PC-9 (cell line): ENCODE measurements around the gene LILRB4.
"Not testable (repeated sequence)": the region's sequence is repeated elsewhere in the genome, so short reads cannot be mapped to it uniquely, and the experiment has no call there.

Source experiments
- EZH2 ChIP-seq: fragments of 200-600 bp; sonication (generic); IDR thresholded peaks from 2 replicates; pipeline ENCODE4 v1.8.0; 2017; ENCODE audit warnings: antibody characterized with exemption, low read depth
- TF ChIP-seq, protein P1 (sequence below): fragments of 200-600 bp; sonication (generic); conservative IDR thresholded peaks from 2 replicates; pipeline ENCODE4 v1.6.1; 2017; ENCODE audit warnings: mixed run types, antibody characterized with exemption, mild to moderate bottlenecking, moderate library complexity

DNA sequence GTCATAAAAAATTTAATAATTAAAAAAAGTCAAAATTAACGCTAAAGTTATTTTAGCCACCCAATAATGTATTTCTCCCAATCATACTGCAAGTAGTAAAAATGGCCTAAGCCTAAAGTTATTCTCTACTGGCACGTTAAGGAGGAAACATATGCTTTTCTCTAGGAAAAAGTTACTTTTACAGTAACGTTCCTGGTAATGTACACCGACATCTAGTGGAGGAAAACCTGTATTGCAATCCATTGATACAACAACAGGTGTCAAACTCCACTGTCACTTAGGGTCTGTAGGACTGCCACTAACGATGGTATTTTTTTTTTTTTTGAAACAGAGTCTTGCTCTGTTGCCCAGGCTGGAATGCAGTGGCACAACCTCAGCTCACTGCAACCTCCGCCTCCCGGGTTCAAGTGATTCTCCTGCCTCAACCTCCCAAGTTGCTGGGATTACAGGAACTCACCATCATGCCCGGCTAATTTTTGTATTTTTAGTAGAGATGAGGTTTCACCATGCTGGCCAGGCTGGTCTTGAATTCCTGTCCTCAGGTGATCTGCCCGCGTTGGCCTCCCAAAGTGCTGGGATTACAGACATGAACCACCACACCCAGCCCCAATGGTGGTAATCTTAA lies 13.5 kb downstream of the LILRB4 start:
- TF ChIP-seq, protein P1, sequence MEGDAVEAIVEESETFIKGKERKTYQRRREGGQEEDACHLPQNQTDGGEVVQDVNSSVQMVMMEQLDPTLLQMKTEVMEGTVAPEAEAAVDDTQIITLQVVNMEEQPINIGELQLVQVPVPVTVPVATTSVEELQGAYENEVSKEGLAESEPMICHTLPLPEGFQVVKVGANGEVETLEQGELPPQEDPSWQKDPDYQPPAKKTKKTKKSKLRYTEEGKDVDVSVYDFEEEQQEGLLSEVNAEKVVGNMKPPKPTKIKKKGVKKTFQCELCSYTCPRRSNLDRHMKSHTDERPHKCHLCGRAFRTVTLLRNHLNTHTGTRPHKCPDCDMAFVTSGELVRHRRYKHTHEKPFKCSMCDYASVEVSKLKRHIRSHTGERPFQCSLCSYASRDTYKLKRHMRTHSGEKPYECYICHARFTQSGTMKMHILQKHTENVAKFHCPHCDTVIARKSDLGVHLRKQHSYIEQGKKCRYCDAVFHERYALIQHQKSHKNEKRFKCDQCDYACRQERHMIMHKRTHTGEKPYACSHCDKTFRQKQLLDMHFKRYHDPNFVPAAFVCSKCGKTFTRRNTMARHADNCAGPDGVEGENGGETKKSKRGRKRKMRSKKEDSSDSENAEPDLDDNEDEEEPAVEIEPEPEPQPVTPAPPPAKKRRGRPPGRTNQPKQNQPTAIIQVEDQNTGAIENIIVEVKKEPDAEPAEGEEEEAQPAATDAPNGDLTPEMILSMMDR: peak; percentile 93
- not testable (repeated sequence) for TF ChIP-seq EZH2
